AG04449 (cell line): ENCODE results near the gene C3.
"Not testable (repeated sequence)": the region's sequence is repeated elsewhere in the genome, so short reads cannot be mapped to it uniquely, and the experiment has no call there.

Source experiments
- CTCF ChIA-PET: fragments of 350-600 bp; formaldehyde crosslinking; extraction: SDS; loops from one replicate; lab custom pipeline; 2021; ENCODE audit warnings: antibody characterized with exemption; lab: Yijun Ruan, JAX
- POLR2A ChIA-PET: fragments of 400-600, 350-600 bp; formaldehyde crosslinking; extraction: SDS; loops from one replicate; lab custom pipeline; 2020; ENCODE audit warnings: antibody characterized with exemption, inconsistent platforms; lab: Yijun Ruan, JAX
- DNase-seq: peaks from one replicate; pipeline ENCODE4 v3.0.0-alpha.2; 2010; ENCODE audit warnings: low read depth, low spot score
- H3K4me3 ChIP-seq: 2 replicates; pipeline ENCODE4 v1.5.1; 2011; ENCODE audit warnings: low read depth, mild to moderate bottlenecking, control low read depth, low read length
- TF ChIP-seq, protein P1 (sequence below): IDR thresholded peaks from one replicate; pipeline ENCODE4 v1.5.1; 2011; ENCODE audit warnings: mild to moderate bottlenecking, moderate library complexity, low read length, control low read depth, inconsistent platforms; ENCODE audit not compliant: insufficient read depth; ENCODE audit errors: missing control alignments

The C3 gene

GRCh38 chr19:6662702-6663101 lies 57.7 kb downstream of the C3 start:
- DNase-seq, result no peak
- ChIA-PET CTCF (interaction anchor here (1.7 kb wide), 1 partner anchor 31 kb away, joined by 4 read pairs; no protein-coding TSS in a partner anchor), POLR2A (no interaction called here)
- H3K4me3 ChIP-seq, result no peak overlapping the region
- TF ChIP-seq, protein P1, sequence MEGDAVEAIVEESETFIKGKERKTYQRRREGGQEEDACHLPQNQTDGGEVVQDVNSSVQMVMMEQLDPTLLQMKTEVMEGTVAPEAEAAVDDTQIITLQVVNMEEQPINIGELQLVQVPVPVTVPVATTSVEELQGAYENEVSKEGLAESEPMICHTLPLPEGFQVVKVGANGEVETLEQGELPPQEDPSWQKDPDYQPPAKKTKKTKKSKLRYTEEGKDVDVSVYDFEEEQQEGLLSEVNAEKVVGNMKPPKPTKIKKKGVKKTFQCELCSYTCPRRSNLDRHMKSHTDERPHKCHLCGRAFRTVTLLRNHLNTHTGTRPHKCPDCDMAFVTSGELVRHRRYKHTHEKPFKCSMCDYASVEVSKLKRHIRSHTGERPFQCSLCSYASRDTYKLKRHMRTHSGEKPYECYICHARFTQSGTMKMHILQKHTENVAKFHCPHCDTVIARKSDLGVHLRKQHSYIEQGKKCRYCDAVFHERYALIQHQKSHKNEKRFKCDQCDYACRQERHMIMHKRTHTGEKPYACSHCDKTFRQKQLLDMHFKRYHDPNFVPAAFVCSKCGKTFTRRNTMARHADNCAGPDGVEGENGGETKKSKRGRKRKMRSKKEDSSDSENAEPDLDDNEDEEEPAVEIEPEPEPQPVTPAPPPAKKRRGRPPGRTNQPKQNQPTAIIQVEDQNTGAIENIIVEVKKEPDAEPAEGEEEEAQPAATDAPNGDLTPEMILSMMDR, result no peak

DNA sequence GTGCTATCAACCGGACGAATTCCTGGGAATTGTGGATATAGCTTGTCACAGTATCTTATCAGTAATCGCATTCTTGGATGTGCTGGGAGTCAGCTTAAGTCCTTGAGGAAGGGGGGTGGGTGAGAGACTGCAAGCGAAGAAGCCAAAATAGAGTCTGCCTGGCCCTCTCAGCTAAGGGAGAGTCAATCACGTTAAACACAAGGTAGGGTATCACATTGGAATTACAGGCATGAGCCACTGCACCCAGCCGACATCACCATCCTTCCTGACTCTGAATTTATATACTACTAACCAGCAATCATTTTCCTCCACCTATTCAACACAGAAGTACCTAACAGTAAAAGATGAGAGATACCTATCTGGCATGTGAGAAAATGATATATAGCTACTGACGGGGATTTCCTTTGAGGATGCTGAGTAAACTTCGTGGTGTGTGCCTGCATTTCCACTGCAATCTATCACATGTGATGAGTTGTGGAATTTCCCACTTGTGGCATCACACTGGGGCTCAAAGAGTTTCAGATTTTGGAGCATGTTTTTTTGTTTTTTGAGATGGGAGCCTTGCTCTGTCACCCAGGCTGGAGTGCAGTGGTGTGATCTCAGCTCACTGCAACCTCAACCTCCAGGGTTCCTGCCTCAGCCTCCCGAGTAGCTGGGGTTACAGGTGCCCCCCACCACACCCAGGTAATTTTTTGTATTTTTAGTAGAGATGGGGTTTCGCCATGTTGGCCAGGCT lies 58.8 kb downstream of the C3 start:
- H3K4me3 ChIP-seq, POLR2A ChIA-PET, DNase-seq: not testable (repeated sequence)
- CTCF ChIA-PET, result interaction anchor here (1.1 to 1.7 kb wide), 2 partner anchors 26 to 30 kb away, joined by 3 to 4 read pairs; no protein-coding TSS in a partner anchor

DNA sequence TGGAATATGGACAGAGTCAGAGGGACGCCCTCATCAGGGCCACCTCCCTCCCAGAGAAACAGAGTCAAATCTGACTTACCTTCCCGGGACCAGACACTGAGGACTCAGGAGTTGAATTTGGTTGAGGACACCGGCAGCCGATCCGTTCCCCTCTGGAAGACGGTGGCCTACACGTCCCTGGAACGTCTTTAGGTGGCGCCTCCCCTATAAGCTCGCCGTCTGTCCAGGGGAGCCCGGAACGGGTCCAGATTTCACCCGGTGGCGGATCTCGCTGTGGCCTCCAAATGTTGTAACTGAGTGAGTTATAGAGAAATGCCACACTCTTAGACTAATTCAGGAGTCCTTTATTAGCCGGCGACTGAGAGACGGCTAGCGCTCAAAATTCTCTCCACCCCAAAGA lies 59.5 kb downstream of the C3 start:
- TF ChIP-seq, protein P1, result no peak
- ChIA-PET POLR2A (no interaction called here), CTCF (interaction anchor here (1.2 to 1.7 kb wide), 2 partner anchors 29 to 30 kb away, joined by 3 to 4 read pairs; no protein-coding TSS in a partner anchor)

DNA sequence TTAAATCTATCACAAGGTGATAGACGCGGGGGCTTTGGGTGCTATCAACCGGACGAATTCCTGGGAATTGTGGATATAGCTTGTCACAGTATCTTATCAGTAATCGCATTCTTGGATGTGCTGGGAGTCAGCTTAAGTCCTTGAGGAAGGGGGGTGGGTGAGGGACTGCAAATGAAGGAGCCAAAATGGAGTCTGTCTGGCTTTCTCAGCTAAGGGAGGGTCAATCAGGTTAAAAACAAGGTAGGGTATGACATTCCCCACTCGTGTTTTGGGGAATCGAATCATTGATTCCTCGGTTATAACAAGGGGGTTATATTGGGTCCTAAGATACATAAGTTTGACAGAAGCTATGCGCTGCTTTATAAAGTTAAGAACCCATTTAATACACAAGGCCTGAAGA lies 64.1 kb downstream of the C3 start:
- H3K4me3 ChIP-seq, DNase-seq, POLR2A ChIA-PET: not testable (repeated sequence)
- CTCF ChIA-PET, result interaction anchor here (0.6 to 1.6 kb wide), 3 partner anchors 25 to 207 kb away, joined by 3 to 4 read pairs (median 3); no protein-coding TSS in a partner anchor

More for the DNA sequence above, 59.5 kb downstream of the C3 start:
- DNase-seq, result no peak
- no peak overlapping the region for H3K4me3 ChIP-seq

GRCh38 chr19:6654347-6655310 lies 65.8 kb downstream of the C3 start:
- H3K4me3 ChIP-seq, result no peak overlapping the region

DNA sequence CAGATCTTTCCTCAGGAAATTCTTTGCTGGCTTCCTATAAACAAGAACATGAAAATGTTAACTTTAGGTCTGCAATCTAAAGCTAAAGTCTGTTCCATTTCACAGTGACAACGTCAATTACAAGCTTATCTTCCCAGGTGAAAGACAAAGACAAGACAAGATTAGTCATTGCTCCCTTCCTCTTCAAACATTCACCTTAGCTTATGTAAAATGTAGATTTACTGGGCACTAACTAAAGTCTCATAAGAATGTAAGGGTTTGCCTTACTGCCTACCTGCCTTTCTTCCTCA lies 67.7 kb downstream of the C3 start:
- CTCF ChIA-PET, result interaction anchor here (0.6 to 0.9 kb wide), 2 partner anchors 19 to 21 kb away, joined by 3 read pairs; no protein-coding TSS in a partner anchor
- no peak for DNase-seq
- POLR2A ChIA-PET, result no interaction called here
- no peak overlapping the region for H3K4me3 ChIP-seq
- TF ChIP-seq, protein P1, result no peak

More at GRCh38 chr19:6654347-6655310, 65.8 kb downstream of the C3 start:
- TF ChIP-seq, protein P1, result no peak
- DNase-seq, result no peak
- ChIA-PET POLR2A (interaction anchor here (0.6 kb wide), 1 partner anchor 1893 kb away, joined by 3 read pairs; no protein-coding TSS in a partner anchor), CTCF (no interaction called here)
